Testis (tissue), 3 donors: Measurements from ENCODE around the gene TNFRSF8. TPM values are rescaled to one million over a fixed set of nuclear protein-coding genes. Genes with fewer than 3 reads are reported as not detected.

ENCODE experiments used
- DNase-seq: peaks from one replicate; pipeline ENCODE4 v3.0.0-alpha.2; 2019
- H3K27ac ChIP-seq, 2 donors: fragments of 200-600 bp; sonication (generic); one replicate each; pipeline ENCODE4 v1.5.1; 2019
- H3K27me3 ChIP-seq: fragments of 200-600 bp; sonication (generic); one replicate; pipeline ENCODE4 v1.5.1; 2019
- H3K36me3 ChIP-seq: fragments of 200-600 bp; sonication (generic); one replicate; pipeline ENCODE4 v1.5.1; 2017; ENCODE audit warnings: low read depth; ENCODE audit errors: missing control alignments
- H3K4me1 ChIP-seq: fragments of 200-600 bp; sonication (generic); one replicate; pipeline ENCODE4 v1.5.1; 2019
- H3K4me3 ChIP-seq, 2 donors: fragments of 200-600 bp; sonication (generic); one replicate each; pipeline ENCODE4 v1.5.1; 2017 to 2019
- H3K9me3 ChIP-seq: fragments of 200-600 bp; sonication (generic); one replicate; pipeline ENCODE4 v1.5.1; 2017
- CTCF ChIP-seq, 3 experiments: fragments of 450-650 bp in 2 of 3; fragments of 200-600 bp in 1 of 3; sonication (generic) in 1 of 3; IDR thresholded peaks; one replicate each; pipeline ENCODE4 v1.5.1; 2016 to 2019; ENCODE audit warnings: antibody characterized with exemption in 3 of 3, mild to moderate bottlenecking in 2 of 3, moderate library complexity in 1 of 3
- POLR2A ChIP-seq: fragments of 450-650 bp; IDR thresholded peaks from one replicate; pipeline ENCODE4 v1.6.1; 2017; ENCODE audit warnings: antibody characterized with exemption, mild to moderate bottlenecking, moderate library complexity
- WGBS, 2 donors: methylation state at CpG; one replicate each; pipeline ENCODE4 v1.1.5; 2018; 5-methylcytosine and 5-hydroxymethylcytosine counted together
- intact Hi-C: fragments of 100-400 bp; cut with DNase I; formaldehyde crosslinking; loops from one replicate; pipeline ENCODE4 v1.15.1; 2023; ENCODE audit warnings: low total_unique reads
- polyA plus RNA-seq: library from polyadenylated mRNA; stranded (reverse); fragments of 350-450 nt; fragmentation: Illumina TruSeq; extraction: RNeasy Lipid Tissue Mini Kit (QIAGEN cat#74804); gene quantifications from one replicate; pipeline ENCODE4 v1.2.3, GENCODE V29; 2014; ENCODE audit warnings: low read depth, low replicate concordance; ENCODE audit not compliant: insufficient read depth
- total RNA-seq, 2 donors: library from RNA; depleted of rRNA; stranded (reverse); fragments of >200 nt; gene quantifications; one replicate each; pipeline ENCODE4 v1.2.3, GENCODE V29; 2016

The TNFRSF8 gene
- total and polyA plus RNA-seq, 3 donors from 2014 or later: 5.0 to 6.9 (median 5.4) TPM

GRCh38 chr1:12142141-12142823 lies 79.2 kb downstream of the TNFRSF8 start:
- H3K27ac ChIP-seq: no peak overlapping the region
- DNase-seq: no peak
- intact Hi-C loops: no loop called here
- TF ChIP-seq POLR2A (no peak), CTCF (IDR thresholded peaks at IDR 0.05) (no peak)
- no peaks in the 10 kb centered on the region for H3K27me3 ChIP-seq
- H3K4me3 ChIP-seq: no peak overlapping the region
- H3K4me1 ChIP-seq: peaks cover 7% of the 10 kb centered on the region
- H3K36me3 ChIP-seq: no peaks in the 10 kb centered on the region
- WGBS, 2 donors: 91 to 97% methylated on average over 16 to 18 of the region's 18 CpGs
- H3K9me3 ChIP-seq: no peaks in the 10 kb centered on the region

GRCh38 chr1:12142891-12143630 lies 80.0 kb downstream of the TNFRSF8 start:
- no peaks in the 10 kb centered on the region for H3K9me3 ChIP-seq
- intact Hi-C loops: no loop called here
- no peaks in the 10 kb centered on the region for H3K27me3 ChIP-seq
- H3K4me1 ChIP-seq: peaks cover 7% of the 10 kb centered on the region
- peak; percentile 36 for DNase-seq
- H3K36me3 ChIP-seq: no peaks in the 10 kb centered on the region
- H3K27ac ChIP-seq: no peak overlapping the region
- TF ChIP-seq CTCF (IDR thresholded peaks at IDR 0.05): no peak
- TF ChIP-seq POLR2A: no peak
- H3K4me3 ChIP-seq: no peak overlapping the region
- WGBS, 2 donors: 77 to 85% methylated on average over 16 to 21 of the region's 21 CpGs

GRCh38 chr1:12143631-12144155 lies 80.6 kb downstream of the TNFRSF8 start:
- H3K36me3 ChIP-seq: no peaks in the 10 kb centered on the region
- H3K4me1 ChIP-seq: peaks cover 7% of the 10 kb centered on the region
- H3K4me3 ChIP-seq: no peak overlapping the region
- 39 to 52% methylated on average over 15 to 17 of the region's 17 CpGs for WGBS, 2 donors
- intact Hi-C loops: no loop called here
- DNase-seq: peak; percentile 71
- no peak for TF ChIP-seq POLR2A
- no peak for TF ChIP-seq CTCF (IDR thresholded peaks at IDR 0.05)
- H3K27me3 ChIP-seq: no peaks in the 10 kb centered on the region
- no peaks in the 10 kb centered on the region for H3K9me3 ChIP-seq
- no peak overlapping the region for H3K27ac ChIP-seq

GRCh38 chr1:12144236-12144635 lies 81.1 kb downstream of the TNFRSF8 start:
- Histone ChIP-seq H3K4me1 (peaks cover 7% of the 10 kb centered on the region), H3K9me3 (no peaks in the 10 kb centered on the region), H3K4me3 (no peak overlapping the region), H3K27me3 (no peaks in the 10 kb centered on the region), H3K36me3 (no peaks in the 10 kb centered on the region), H3K27ac (no peak overlapping the region)
- DNase-seq: no peak
- 87 to 92% methylated on average over 8 of the region's 8 CpGs for WGBS, 2 donors
- intact Hi-C loops: no loop called here
- no peak for TF ChIP-seq CTCF (IDR thresholded peaks at IDR 0.05)
- no peak for TF ChIP-seq POLR2A
